Mammary epithelial cell (primary cell): Measurements from ENCODE around the gene GNPNAT1.

Experiments
- CTCF ChIP-seq, 2 donors: IDR thresholded peaks in 1 of 2; conservative IDR thresholded peaks in 1 of 2; 2 replicates each; pipeline ENCODE4 v1.5.1; 2011 to 2012; ENCODE audit warnings: inconsistent platforms in 2 of 2, low read length in 2 of 2, mild to moderate bottlenecking in 2 of 2, control low read depth in 1 of 2, low read depth in 1 of 2; ENCODE audit not compliant: insufficient read depth in 1 of 2; ENCODE audit errors: extremely low read depth in 1 of 2
- EZH2 ChIP-seq: IDR thresholded peaks from 2 replicates; pipeline ENCODE4 v1.6.1; 2012; ENCODE audit warnings: low read length, inconsistent platforms, borderline replicate concordance

GRCh38 chr14:52834440-52834842 lies 43.0 kb upstream of the GNPNAT1 start:
- TF ChIP-seq CTCF (conservative IDR thresholded peaks at IDR 0.05 in 1 of 2, IDR thresholded peaks at IDR 0.05 in 1 of 2; ENCODE audit: extremely low read depth in 1 of 2, insufficient read depth in 1 of 2, low read depth in 1 of 2, low read length in 2 of 2) (no peak), EZH2 (no peak)
